KMS-11 (cell line): ENCODE results near the gene TBC1D8.

Experiments used
- H2AFZ ChIP-seq: fragments of 200-600 bp; sonication (generic); 2 replicates; pipeline ENCODE4 v1.6.1; 2016; ENCODE audit warnings: antibody characterized with exemption, mixed run types, low read depth
- H3K27ac ChIP-seq: fragments of 200-600 bp; sonication (generic); 2 replicates; pipeline ENCODE4 v1.6.1; 2016; ENCODE audit warnings: mild to moderate bottlenecking, mixed run types
- H3K27me3 ChIP-seq: fragments of 200-600 bp; sonication (generic); 2 replicates; pipeline ENCODE4 v1.6.1; 2017; ENCODE audit warnings: mild to moderate bottlenecking, low read depth, mixed run types, moderate library complexity; ENCODE audit not compliant: insufficient read depth
- H3K36me3 ChIP-seq: fragments of 200-600 bp; sonication (generic); 2 replicates; pipeline ENCODE4 v1.6.1; 2017; ENCODE audit warnings: mild to moderate bottlenecking, mixed run types; ENCODE audit not compliant: insufficient read depth
- H3K4me1 ChIP-seq: fragments of 200-600 bp; sonication (generic); 2 replicates; pipeline ENCODE4 v1.6.1; 2016; ENCODE audit warnings: mild to moderate bottlenecking, low read depth, mixed run types; ENCODE audit not compliant: poor library complexity, severe bottlenecking
- H3K4me2 ChIP-seq: fragments of 200-600 bp; sonication (generic); 2 replicates; pipeline ENCODE4 v1.7.0; 2016; ENCODE audit warnings: mild to moderate bottlenecking, mixed run types
- H3K4me3 ChIP-seq: fragments of 200-600 bp; sonication (generic); IDR thresholded peaks from 2 replicates; pipeline ENCODE4 v1.6.1; 2017; ENCODE audit warnings: low read depth, low read length, mixed read lengths; ENCODE audit not compliant: insufficient read depth
- H3K79me2 ChIP-seq: fragments of 200-600 bp; sonication (generic); 2 replicates; pipeline ENCODE4 v1.6.1; 2016; ENCODE audit warnings: low read depth, mixed run types; ENCODE audit not compliant: insufficient read depth
- H3K9ac ChIP-seq: fragments of 200-600 bp; sonication (generic); 2 replicates; pipeline ENCODE4 v1.6.1; 2016; ENCODE audit warnings: mild to moderate bottlenecking, mixed run types
- H4K20me1 ChIP-seq: fragments of 200-600 bp; sonication (generic); 2 replicates; pipeline ENCODE4 v1.6.1; 2016; ENCODE audit warnings: mild to moderate bottlenecking, mixed run types; ENCODE audit not compliant: insufficient read depth
- CTCF ChIP-seq: fragments of 200-600 bp; sonication (generic); conservative IDR thresholded peaks from 2 replicates; pipeline ENCODE4 v1.6.1; 2017; ENCODE audit warnings: low read depth, mild to moderate bottlenecking, antibody characterized with exemption, low read length, moderate library complexity, mixed read lengths

Gene TBC1D8

GRCh38 chr2:101004620-101005325 lies 146.4 kb downstream of the TBC1D8 start:
- no peak for TF ChIP-seq CTCF
- Histone ChIP-seq H3K4me3 (no peak overlapping the region), H3K79me2 (peaks cover 24% of the 10 kb centered on the region), H2AFZ (no peak overlapping the region), H3K36me3 (peaks cover 4% of the 10 kb centered on the region; the same call in 1 of the 2 replicates), H4K20me1 (0 out of 2 replicates have a peak, but pooled peaks cover 4% of the 10 kb centered on the region), H3K27ac (no peak overlapping the region), H3K4me1 (peaks cover 10% of the 10 kb centered on the region), H3K4me2 (no peak overlapping the region), H3K9ac (no peak overlapping the region), H3K27me3 (no peaks in the 10 kb centered on the region)

- TF ChIP-seq CTCF: no peak
- Histone ChIP-seq H3K79me2 (peaks cover 24% of the 10 kb centered on the region), H3K27ac (peak overlapping the region; percentile 84; the same call in 1 of the 2 replicates), H4K20me1 (0 out of 2 replicates have a peak, but pooled peaks cover 4% of the 10 kb centered on the region), H3K9ac (peak overlapping the region; percentile 98), H2AFZ (no peak overlapping the region), H3K27me3 (no peaks in the 10 kb centered on the region), H3K36me3 (peaks cover 4% of the 10 kb centered on the region; the same call in 1 of the 2 replicates), H3K4me2 (peak overlapping the region; percentile 83), H3K4me1 (peaks cover 10% of the 10 kb centered on the region), H3K4me3 (peak overlapping the region; percentile 73)
These were observed 147.9 kb downstream of the TBC1D8 start for GRCh38 chr2:101003278-101003775.

GRCh38 chr2:101002562-101003277 lies 148.5 kb downstream of the TBC1D8 start:
- Histone ChIP-seq H3K79me2 (peaks cover 24% of the 10 kb centered on the region), H3K27me3 (no peaks in the 10 kb centered on the region), H4K20me1 (0 out of 2 replicates have a peak, but pooled peaks cover 4% of the 10 kb centered on the region), H3K36me3 (peaks cover 4% of the 10 kb centered on the region; the same call in 1 of the 2 replicates), H2AFZ (peak overlapping the region; percentile 75), H3K4me2 (peak overlapping the region; percentile 83), H3K9ac (peak overlapping the region; percentile 98), H3K27ac (peak overlapping the region; percentile 84), H3K4me3 (peak overlapping the region; percentile 73), H3K4me1 (peaks cover 10% of the 10 kb centered on the region)
- TF ChIP-seq CTCF: no peak

GRCh38 chr2:101001691-101002561 lies 149.3 kb downstream of the TBC1D8 start, which contains the start of gene RPL31:
Gene RPL31 (plus strand): TSS chr2:101002289. CDS start chr2:101002702, 413 bp downstream.
- H3K4me3 ChIP-seq: peak within 1 kb of the TSS; percentile 73
- H4K20me1 ChIP-seq: 0 out of 2 replicates have a peak, but pooled peaks cover 4% of the 10 kb centered on the region
- TF ChIP-seq CTCF: no peak
- H3K9ac ChIP-seq: peak within 1 kb of the TSS; percentile 98
- H3K36me3 ChIP-seq: peaks cover 4% of the 10 kb centered on the region; the same call in 1 of the 2 replicates
- H3K4me2 ChIP-seq: peak within 1 kb of the TSS; percentile 83
- peak within 1 kb of the TSS; percentile 75 for H2AFZ ChIP-seq
- H3K27me3 ChIP-seq: no peaks in the 10 kb centered on the region
- H3K79me2 ChIP-seq: peaks cover 24% of the 10 kb centered on the region
- peak within 1 kb of the TSS; percentile 84 for H3K27ac ChIP-seq
- peaks cover 10% of the 10 kb centered on the region for H3K4me1 ChIP-seq
